ENCODE measurements around the gene RHO.

Gene RHO

GRCh38 chr3:129526121-129526900 lies 2.1 kb upstream of the RHO start:
- Histone ChIP-seq H3K4me3 (ENCODE audit: low read depth, low read length, poor library complexity, severe bottlenecking) (no peak overlapping the region), H3K9ac (ENCODE audit: low read length) (no peak overlapping the region), H3F3A (ENCODE audit: insufficient read depth, low read length) (no peaks in the 10 kb centered on the region), H3K79me2 (ENCODE audit: insufficient read depth, low read length) (no peaks in the 10 kb centered on the region), H3K4me1 (ENCODE audit: insufficient read depth, low read length, severe bottlenecking) (peaks cover 11% of the 10 kb centered on the region), H3K9me2 (ENCODE audit: low read depth, low read length) (no peaks in the 10 kb centered on the region), H3K27ac (ENCODE audit: low read depth, low read length, poor library complexity, severe bottlenecking) (peak overlapping the region; percentile 19), H4K20me1 (ENCODE audit: insufficient read depth, low read length) (no peaks in the 10 kb centered on the region), H3K27me3 (ENCODE audit: insufficient read depth, low read length) (no peaks in the 10 kb centered on the region; the same call in 1 of the 2 replicates), H3K9me3 (ENCODE audit: low read length) (no peaks in the 10 kb centered on the region), H3K4me2 (ENCODE audit: low read length) (peak overlapping the region; percentile 38; the same call in 1 of the 2 replicates), H2AFZ (ENCODE audit: low read length) (no peak overlapping the region), H3K36me3 (ENCODE audit: insufficient read depth, low read length) (no peaks in the 10 kb centered on the region)
- TF ChIP-seq CTCF (IDR thresholded peaks at IDR 0.05; ENCODE audit: low read length): no peak
- no peak for TF ChIP-seq EZH2 (IDR thresholded peaks at IDR 0.05; ENCODE audit: borderline replicate concordance, low read length)

- Histone ChIP-seq H3K27ac (ENCODE audit: low read depth, low read length, poor library complexity, severe bottlenecking) (no peak overlapping the region), H2AFZ (ENCODE audit: low read length) (no peak overlapping the region), H3K9me2 (ENCODE audit: low read depth, low read length) (no peaks in the 10 kb centered on the region), H3K9me3 (ENCODE audit: low read length) (no peaks in the 10 kb centered on the region), H3F3A (ENCODE audit: insufficient read depth, low read length) (no peaks in the 10 kb centered on the region), H3K9ac (ENCODE audit: low read length) (no peak overlapping the region), H4K20me1 (ENCODE audit: insufficient read depth, low read length) (no peaks in the 10 kb centered on the region), H3K27me3 (ENCODE audit: insufficient read depth, low read length) (no peaks in the 10 kb centered on the region; the same call in 1 of the 2 replicates), H3K4me2 (ENCODE audit: low read length) (no peak overlapping the region), H3K4me3 (ENCODE audit: low read depth, low read length, poor library complexity, severe bottlenecking) (no peak overlapping the region), H3K36me3 (ENCODE audit: insufficient read depth, low read length) (no peaks in the 10 kb centered on the region), H3K4me1 (ENCODE audit: insufficient read depth, low read length, severe bottlenecking) (peaks cover 11% of the 10 kb centered on the region), H3K79me2 (ENCODE audit: insufficient read depth, low read length) (no peaks in the 10 kb centered on the region)
- no peak for TF ChIP-seq EZH2 (IDR thresholded peaks at IDR 0.05; ENCODE audit: borderline replicate concordance, low read length)
- TF ChIP-seq CTCF (IDR thresholded peaks at IDR 0.05; ENCODE audit: low read length): no peak
Observed at GRCh38 chr3:129527262-129527661, 1.2 kb upstream of the RHO start.

GRCh38 chr3:129529436-129530210 lies 1.2 kb downstream of the RHO start:
- no peak overlapping the region for H3K4me2 ChIP-seq (ENCODE audit: low read length)
- no peaks in the 10 kb centered on the region for H3K36me3 ChIP-seq (ENCODE audit: insufficient read depth, low read length)
- H3K4me1 ChIP-seq (ENCODE audit: insufficient read depth, low read length, severe bottlenecking): peaks cover 11% of the 10 kb centered on the region
- no peaks in the 10 kb centered on the region for H3K9me2 ChIP-seq (ENCODE audit: low read depth, low read length)
- no peak overlapping the region for H3K9ac ChIP-seq (ENCODE audit: low read length)
- H4K20me1 ChIP-seq (ENCODE audit: insufficient read depth, low read length): no peaks in the 10 kb centered on the region
- H3K27ac ChIP-seq (ENCODE audit: low read depth, low read length, poor library complexity, severe bottlenecking): no peak overlapping the region
- H3K9me3 ChIP-seq (ENCODE audit: low read length): no peaks in the 10 kb centered on the region
- H3K27me3 ChIP-seq (ENCODE audit: insufficient read depth, low read length): peaks cover 8% of the 10 kb centered on the region; the same call in 1 of the 2 replicates
- no peaks in the 10 kb centered on the region for H3K79me2 ChIP-seq (ENCODE audit: insufficient read depth, low read length)
- no peaks in the 10 kb centered on the region for H3F3A ChIP-seq (ENCODE audit: insufficient read depth, low read length)
- H3K4me3 ChIP-seq (ENCODE audit: low read depth, low read length, poor library complexity, severe bottlenecking): no peak overlapping the region
- TF ChIP-seq CTCF (IDR thresholded peaks at IDR 0.05; ENCODE audit: low read length): no peak
- TF ChIP-seq EZH2 (IDR thresholded peaks at IDR 0.05; ENCODE audit: borderline replicate concordance, low read length): no peak
- H2AFZ ChIP-seq (ENCODE audit: low read length): no peak overlapping the region
